HFFc6 (cell line): ENCODE data around the gene HS6ST2. TPM values are rescaled to one million over a fixed set of nuclear protein-coding genes. Genes with fewer than 3 reads are reported as not detected.

Experiments used
- DNase-seq: peaks from one replicate; pipeline ENCODE4 v3.0.0-alpha.2; 2018
- H3K27ac Mint-ChIP-seq: 2 replicates; pipeline ENCODE4 v1.8.0; 2020; ENCODE audit warnings: mild to moderate bottlenecking, mixed read lengths
- H3K27me3 Mint-ChIP-seq: 2 replicates; pipeline ENCODE4 v1.8.0; 2021; ENCODE audit warnings: mild to moderate bottlenecking, moderate library complexity, mixed read lengths; ENCODE audit not compliant: insufficient read depth
- H3K36me3 Mint-ChIP-seq: 2 replicates; pipeline ENCODE4 v1.8.0; 2021; ENCODE audit warnings: low read depth, mixed read lengths
- H3K4me1 Mint-ChIP-seq: 2 replicates; pipeline ENCODE4 v1.8.0; 2020; ENCODE audit warnings: low read depth, mixed read lengths
- H3K4me3 Mint-ChIP-seq: 2 replicates; pipeline ENCODE4 v1.8.0; 2020; ENCODE audit warnings: mild to moderate bottlenecking, moderate library complexity, mixed read lengths
- H3K9me3 Mint-ChIP-seq: 2 replicates; pipeline ENCODE4 v1.8.0; 2020; ENCODE audit warnings: mild to moderate bottlenecking, mixed read lengths
- total RNA-seq, 6 experiments: library from RNA; stranded (reverse); fragmentation: NEBNext Ultra II Directional; extraction: Animal tissue kit (Norgen Biotek cat#: 25700); gene quantifications; 2 replicates in 1 of 6; 3 replicates in 5 of 6; pipeline ENCODE4 v1.2.3, GENCODE V29; 2021
- TF ChIP-seq, protein P1 (sequence below): fragments of 200-600 bp; sonication (generic); IDR thresholded peaks from 2 replicates; pipeline ENCODE4 v1.5.0; 2021; ENCODE audit warnings: antibody characterized with exemption, mild to moderate bottlenecking

Gene HS6ST2
- total RNA-seq, 6 experiments from 2014 or later: not detected

DNA sequence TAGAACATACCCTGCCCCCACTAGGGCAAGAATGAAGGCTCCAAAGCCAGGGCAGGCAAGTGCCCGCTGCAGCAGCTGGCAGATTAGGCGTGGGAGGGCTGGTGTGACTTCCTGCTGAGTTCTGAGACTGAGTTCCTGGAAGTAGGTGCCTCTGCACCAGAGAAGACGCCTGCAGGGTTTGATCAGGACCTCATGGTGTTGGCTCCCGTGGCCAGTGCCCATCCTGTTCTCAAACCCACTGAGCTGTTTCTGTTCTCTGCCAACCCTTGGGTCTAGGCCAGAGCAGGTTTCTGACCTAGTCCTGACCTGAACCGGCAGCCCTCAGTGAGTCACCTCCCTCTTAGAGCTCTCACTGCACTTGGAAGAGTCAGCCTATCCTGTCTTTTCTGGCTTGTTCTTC lies 220.7 kb downstream of the HS6ST2 start:
- DNase-seq: no peak
- H3K36me3 Mint-ChIP-seq: no peaks in the 10 kb centered on the region
- peaks cover 2% of the 10 kb centered on the region; the same call in 1 of the 2 replicates for H3K9me3 Mint-ChIP-seq
- no peaks in the 10 kb centered on the region for H3K4me1 Mint-ChIP-seq
- no peak overlapping the region for H3K4me3 Mint-ChIP-seq
- H3K27ac Mint-ChIP-seq: no peak overlapping the region
- TF ChIP-seq, protein P1, sequence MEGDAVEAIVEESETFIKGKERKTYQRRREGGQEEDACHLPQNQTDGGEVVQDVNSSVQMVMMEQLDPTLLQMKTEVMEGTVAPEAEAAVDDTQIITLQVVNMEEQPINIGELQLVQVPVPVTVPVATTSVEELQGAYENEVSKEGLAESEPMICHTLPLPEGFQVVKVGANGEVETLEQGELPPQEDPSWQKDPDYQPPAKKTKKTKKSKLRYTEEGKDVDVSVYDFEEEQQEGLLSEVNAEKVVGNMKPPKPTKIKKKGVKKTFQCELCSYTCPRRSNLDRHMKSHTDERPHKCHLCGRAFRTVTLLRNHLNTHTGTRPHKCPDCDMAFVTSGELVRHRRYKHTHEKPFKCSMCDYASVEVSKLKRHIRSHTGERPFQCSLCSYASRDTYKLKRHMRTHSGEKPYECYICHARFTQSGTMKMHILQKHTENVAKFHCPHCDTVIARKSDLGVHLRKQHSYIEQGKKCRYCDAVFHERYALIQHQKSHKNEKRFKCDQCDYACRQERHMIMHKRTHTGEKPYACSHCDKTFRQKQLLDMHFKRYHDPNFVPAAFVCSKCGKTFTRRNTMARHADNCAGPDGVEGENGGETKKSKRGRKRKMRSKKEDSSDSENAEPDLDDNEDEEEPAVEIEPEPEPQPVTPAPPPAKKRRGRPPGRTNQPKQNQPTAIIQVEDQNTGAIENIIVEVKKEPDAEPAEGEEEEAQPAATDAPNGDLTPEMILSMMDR: no peak
- H3K27me3 Mint-ChIP-seq: no peaks in the 10 kb centered on the region; the same call in 1 of the 2 replicates

DNA sequence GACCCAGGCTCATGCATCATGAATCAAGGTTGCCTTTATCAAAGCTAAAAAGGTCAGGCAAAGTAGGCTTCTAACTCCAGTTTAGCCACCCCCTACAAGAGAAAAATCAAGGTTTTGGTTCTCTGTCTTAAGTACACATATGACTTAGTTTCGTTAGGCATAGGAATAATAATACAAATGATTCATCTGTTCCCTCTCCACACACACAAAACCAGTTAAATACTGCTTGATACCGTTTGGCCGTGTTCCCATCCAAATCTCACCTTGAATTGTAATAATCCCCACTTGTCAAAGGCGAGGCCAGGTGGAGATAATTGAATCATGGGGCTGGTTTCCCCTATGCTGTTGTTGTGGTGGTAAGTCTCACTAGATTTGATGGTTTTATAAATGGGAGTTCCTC lies 226.2 kb downstream of the HS6ST2 start:
- H3K4me1 Mint-ChIP-seq: no peaks in the 10 kb centered on the region
- no peaks in the 10 kb centered on the region; the same call in 1 of the 2 replicates for H3K27me3 Mint-ChIP-seq
- H3K36me3 Mint-ChIP-seq: no peaks in the 10 kb centered on the region
- H3K4me3 Mint-ChIP-seq: no peak overlapping the region
- H3K9me3 Mint-ChIP-seq: no peaks in the 10 kb centered on the region
- TF ChIP-seq, protein P1: no peak
- H3K27ac Mint-ChIP-seq: no peak overlapping the region
- DNase-seq: no peak

DNA sequence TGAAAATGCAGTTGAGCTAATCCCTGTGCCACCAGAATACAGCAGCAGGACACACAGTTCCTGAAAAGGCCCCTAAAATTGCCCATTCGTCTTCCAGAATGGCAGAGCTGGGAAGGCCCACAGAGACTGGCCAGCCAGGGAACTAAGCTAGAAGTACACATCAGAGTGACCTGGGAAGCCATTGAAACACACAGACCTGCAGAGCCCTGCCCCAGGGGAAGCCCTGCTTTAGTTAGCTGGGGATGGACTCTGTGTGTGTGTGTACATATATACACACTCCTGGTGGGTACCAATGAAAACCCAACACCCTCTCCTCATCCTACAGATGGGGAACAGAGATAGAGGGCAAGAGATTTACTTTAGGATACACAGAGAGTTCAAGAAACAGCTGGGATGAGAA lies 227.7 kb downstream of the HS6ST2 start:
- DNase-seq: no peak
- no peak overlapping the region for H3K4me3 Mint-ChIP-seq
- no peaks in the 10 kb centered on the region for H3K36me3 Mint-ChIP-seq
- TF ChIP-seq, protein P1: no peak
- no peak overlapping the region for H3K27ac Mint-ChIP-seq
- no peaks in the 10 kb centered on the region; the same call in 1 of the 2 replicates for H3K27me3 Mint-ChIP-seq
- no peaks in the 10 kb centered on the region for H3K9me3 Mint-ChIP-seq
- no peaks in the 10 kb centered on the region for H3K4me1 Mint-ChIP-seq

DNA sequence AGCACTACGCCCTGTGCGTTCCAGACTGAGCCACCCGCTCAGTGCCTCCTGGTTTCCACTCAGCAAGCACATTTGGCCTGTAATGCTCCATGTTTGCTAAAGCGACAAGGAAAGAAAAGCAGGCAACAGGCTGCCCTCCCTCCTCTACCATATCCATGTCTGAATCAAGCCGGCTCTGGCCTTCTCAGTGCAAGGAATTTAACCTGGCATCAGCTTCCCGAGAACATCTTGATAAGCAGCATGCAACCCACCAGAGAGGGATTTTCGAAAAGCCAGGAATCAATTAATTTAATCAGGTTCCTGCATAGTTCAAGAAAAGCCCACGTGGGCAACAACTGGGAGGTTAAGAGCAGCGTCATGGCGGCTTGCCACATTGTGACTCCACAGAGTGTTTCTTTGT lies 228.2 kb downstream of the HS6ST2 start:
- no peak overlapping the region for H3K27ac Mint-ChIP-seq
- H3K27me3 Mint-ChIP-seq: no peaks in the 10 kb centered on the region; the same call in 1 of the 2 replicates
- no peak for DNase-seq
- H3K4me1 Mint-ChIP-seq: no peaks in the 10 kb centered on the region
- no peaks in the 10 kb centered on the region for H3K36me3 Mint-ChIP-seq
- H3K9me3 Mint-ChIP-seq: no peaks in the 10 kb centered on the region
- TF ChIP-seq, protein P1: no peak
- H3K4me3 Mint-ChIP-seq: no peak overlapping the region

DNA sequence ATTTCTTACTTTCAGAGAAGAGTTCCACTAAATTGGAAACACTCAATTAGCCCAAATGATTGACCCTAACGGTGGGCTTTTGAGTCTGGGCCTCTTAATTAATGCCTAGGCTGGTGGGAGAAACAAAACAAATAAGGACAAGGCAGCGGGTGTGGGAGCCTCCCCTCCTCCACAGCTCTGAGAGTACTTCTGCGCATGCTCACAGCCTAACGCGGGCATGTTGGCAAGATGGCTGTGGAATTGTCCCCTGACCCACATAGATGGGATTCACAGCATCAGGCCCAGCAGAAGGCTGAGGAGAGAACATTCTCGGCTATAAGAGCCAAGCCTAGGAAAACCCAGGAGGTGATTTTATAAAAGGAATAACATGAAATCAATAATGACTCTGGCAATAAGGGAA lies 230.1 kb downstream of the HS6ST2 start:
- H3K27me3 Mint-ChIP-seq: no peaks in the 10 kb centered on the region
- H3K4me1 Mint-ChIP-seq: no peaks in the 10 kb centered on the region
- no peak for DNase-seq
- no peak overlapping the region for H3K27ac Mint-ChIP-seq
- no peaks in the 10 kb centered on the region for H3K36me3 Mint-ChIP-seq
- TF ChIP-seq, protein P1: no peak
- H3K9me3 Mint-ChIP-seq: no peaks in the 10 kb centered on the region
- no peak overlapping the region for H3K4me3 Mint-ChIP-seq
